Gastrocnemius medialis (tissue), 4 donors: ENCODE data around the gene CEND1. TPM values are rescaled to one million over a fixed set of nuclear protein-coding genes. Genes with fewer than 3 reads are reported as not detected.

Experiments used
- ATAC-seq, 2 donors: fragments of 150-250 bp; one replicate each; pipeline ENCODE4 v1.9.1; 2016
- DNase-seq, 2 donors: peaks; one replicate each; pipeline ENCODE4 v3.0.0-alpha.2; 2019
- H3K27ac ChIP-seq, 4 donors: fragments of 200-600 bp; sonication (generic); 1 replicate in 1 of 4; 2 replicates in 3 of 4; pipeline ENCODE4 v1.5.1; 2016 to 2018; ENCODE audit warnings: mild to moderate bottlenecking in 2 of 4, moderate library complexity in 1 of 4
- H3K27me3 ChIP-seq, 3 donors: fragments of 200-600 bp; sonication (generic) in 2 of 3; 1 replicate in 1 of 3; 2 replicates in 2 of 3; pipeline versions ENCODE4 v1.5.1 to v1.6.0; 2016 to 2019; ENCODE audit warnings: mild to moderate bottlenecking in 1 of 3, moderate library complexity in 1 of 3
- H3K36me3 ChIP-seq, 2 donors: fragments of 200-600 bp; sonication (generic) in 1 of 2; one replicate each; pipeline ENCODE4 v1.5.1; 2017 to 2018
- H3K4me1 ChIP-seq, 2 donors: fragments of 200-600 bp; sonication (generic) in 1 of 2; one replicate each; pipeline ENCODE4 v1.5.1; 2016 to 2017; ENCODE audit warnings: mild to moderate bottlenecking in 2 of 2
- H3K4me3 ChIP-seq, 4 donors: fragments of 200-600 bp; sonication (generic) in 3 of 4; 1 replicate in 1 of 4; 2 replicates in 3 of 4; pipeline ENCODE4 v1.5.1; 2016 to 2019; ENCODE audit warnings: mild to moderate bottlenecking in 2 of 4
- H3K9me3 ChIP-seq, 3 donors: fragments of 200-600 bp; sonication (generic) in 2 of 3; 1 replicate in 1 of 3; 2 replicates in 2 of 3; pipeline ENCODE4 v1.5.1; 2016 to 2019
- POLR2A ChIP-seq, 2 donors: fragments of 450-650 bp; IDR thresholded peaks; one replicate each; pipeline ENCODE4 v1.6.1; 2017; ENCODE audit warnings: antibody characterized with exemption in 2 of 2, mild to moderate bottlenecking in 2 of 2, moderate library complexity in 2 of 2
- in situ Hi-C, 4 donors: fragments of 200-750 bp; cut with MboI; loops; one replicate each; pipeline versions ENCODE4 v1.15.0 to v1.8.0; 2017; ENCODE audit warnings: low sequenced_read_pairs in 4 of 4
- intact Hi-C: fragments of 100-400 bp; cut with DNase I; formaldehyde crosslinking; loops from one replicate; pipeline ENCODE4 v1.15.1; 2023; ENCODE audit warnings: low total_unique reads
- total RNA-seq, 4 donors: library from RNA; depleted of rRNA; stranded (reverse); fragments of >200 nt; gene quantifications; one replicate each; pipeline versions ENCODE4 v1.1.0 to v1.2.3, GENCODE V29; 2016
- TF ChIP-seq, protein P1 (sequence below), 5 experiments: fragments of 450-650 bp in 3 of 5; fragments of 200-600 bp in 2 of 5; sonication (generic) in 2 of 5; IDR thresholded peaks in 4 of 5; conservative IDR thresholded peaks in 1 of 5; 1 replicate in 4 of 5; 2 replicates in 1 of 5; pipeline ENCODE4 v1.5.1; 2016 to 2019; ENCODE audit warnings: antibody characterized with exemption in 5 of 5, mild to moderate bottlenecking in 3 of 5, moderate library complexity in 3 of 5

CEND1 gene
- total RNA-seq, 4 donors from 2014 or later = 0.20 TPM; not detected in 3

- Histone ChIP-seq H3K9me3 (no peaks in the 10 kb centered on the region), H3K4me3 (no peak overlapping the region), H3K27me3 (no peaks in the 10 kb centered on the region), H3K27ac (no peak overlapping the region), H3K4me1 (peaks cover 27 to 30% of the 10 kb centered on the region in 2 donors), H3K36me3 (peaks cover 0 to 38% of the 10 kb centered on the region in 2 donors)
- no peak for ATAC-seq
- in situ Hi-C loops = no loop called here
- intact Hi-C loops = no loop called here
- DNase-seq = no peak
- TF ChIP-seq, protein P1, sequence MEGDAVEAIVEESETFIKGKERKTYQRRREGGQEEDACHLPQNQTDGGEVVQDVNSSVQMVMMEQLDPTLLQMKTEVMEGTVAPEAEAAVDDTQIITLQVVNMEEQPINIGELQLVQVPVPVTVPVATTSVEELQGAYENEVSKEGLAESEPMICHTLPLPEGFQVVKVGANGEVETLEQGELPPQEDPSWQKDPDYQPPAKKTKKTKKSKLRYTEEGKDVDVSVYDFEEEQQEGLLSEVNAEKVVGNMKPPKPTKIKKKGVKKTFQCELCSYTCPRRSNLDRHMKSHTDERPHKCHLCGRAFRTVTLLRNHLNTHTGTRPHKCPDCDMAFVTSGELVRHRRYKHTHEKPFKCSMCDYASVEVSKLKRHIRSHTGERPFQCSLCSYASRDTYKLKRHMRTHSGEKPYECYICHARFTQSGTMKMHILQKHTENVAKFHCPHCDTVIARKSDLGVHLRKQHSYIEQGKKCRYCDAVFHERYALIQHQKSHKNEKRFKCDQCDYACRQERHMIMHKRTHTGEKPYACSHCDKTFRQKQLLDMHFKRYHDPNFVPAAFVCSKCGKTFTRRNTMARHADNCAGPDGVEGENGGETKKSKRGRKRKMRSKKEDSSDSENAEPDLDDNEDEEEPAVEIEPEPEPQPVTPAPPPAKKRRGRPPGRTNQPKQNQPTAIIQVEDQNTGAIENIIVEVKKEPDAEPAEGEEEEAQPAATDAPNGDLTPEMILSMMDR (IDR thresholded peaks at IDR 0.05 in 4 of 5, conservative IDR thresholded peaks at IDR 0.05 in 1 of 5) = no peak
- no peak for TF ChIP-seq POLR2A (IDR thresholded peaks at IDR 0.05)
Observed at GRCh38 chr11:815675-816432, 26.0 kb upstream of the CEND1 start.

- intact Hi-C loops = no loop called here
- no peak for DNase-seq
Observed at GRCh38 chr11:813456-814096, 23.7 kb upstream of the CEND1 start.

GRCh38 chr11:813072-813455 is 23.2 kb upstream of the CEND1 start:
- no peak for ATAC-seq
- no peak for TF ChIP-seq POLR2A (IDR thresholded peaks at IDR 0.05)
- TF ChIP-seq, protein P1 (IDR thresholded peaks at IDR 0.05 in 4 of 5, conservative IDR thresholded peaks at IDR 0.05 in 1 of 5) = no peak

More at GRCh38 chr11:813456-814096, 23.7 kb upstream of the CEND1 start:
- Histone ChIP-seq H3K4me1 (peaks cover 25 to 26% of the 10 kb centered on the region in 2 donors), H3K9me3 (no peaks in the 10 kb centered on the region), H3K27me3 (no peaks in the 10 kb centered on the region), H3K36me3 (peaks cover 0 to 38% of the 10 kb centered on the region in 2 donors), H3K27ac (peak overlapping the region in 2 of 4 donors; percentile 26 to 100), H3K4me3 (no peak overlapping the region)
- in situ Hi-C loops = no loop called here
- ATAC-seq = no peak
- no peak for TF ChIP-seq POLR2A (IDR thresholded peaks at IDR 0.05)
- TF ChIP-seq, protein P1 (IDR thresholded peaks at IDR 0.05 in 4 of 5, conservative IDR thresholded peaks at IDR 0.05 in 1 of 5) = no peak

DNA sequence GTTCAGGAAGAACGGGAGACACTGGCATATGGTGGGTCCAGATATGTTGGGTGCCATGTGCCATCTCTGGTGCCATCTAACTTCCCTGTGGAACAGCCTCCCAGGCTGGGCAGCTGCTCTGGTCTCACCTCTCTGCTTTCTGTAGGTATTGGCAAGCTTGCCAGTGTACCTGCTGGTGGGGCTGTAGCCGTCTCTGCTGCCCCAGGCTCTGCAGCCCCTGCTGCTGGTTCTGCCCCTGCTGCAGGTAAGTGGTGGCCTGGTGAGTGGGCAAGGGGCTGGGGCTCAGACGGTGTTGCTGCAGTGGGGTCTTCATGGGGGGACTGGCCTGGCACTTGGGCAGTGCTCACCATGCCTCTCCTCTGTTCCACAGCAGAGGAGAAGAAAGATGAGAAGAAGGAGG is 22.5 kb upstream of the CEND1 start:
- Histone ChIP-seq H3K4me1 (peaks cover 32 to 33% of the 10 kb centered on the region in 2 donors), H3K9me3 (no peaks in the 10 kb centered on the region), H3K4me3 (no peak overlapping the region), H3K27ac (peak overlapping the region; percentile 97 to 100 (median 100)), H3K27me3 (no peaks in the 10 kb centered on the region), H3K36me3 (peaks cover 0 to 38% of the 10 kb centered on the region in 2 donors)
- in situ Hi-C loops (no loop called here), intact Hi-C loops (no loop called here)
- ATAC-seq (no peak), DNase-seq (no peak)
- TF ChIP-seq, protein P1 (IDR thresholded peaks at IDR 0.05 in 4 of 5, conservative IDR thresholded peaks at IDR 0.05 in 1 of 5) = no peak
- no peak for TF ChIP-seq POLR2A (IDR thresholded peaks at IDR 0.05)

More at GRCh38 chr11:813072-813455, 23.2 kb upstream of the CEND1 start:
- Histone ChIP-seq H3K27me3 (no peaks in the 10 kb centered on the region), H3K4me1 (peaks cover 29 to 31% of the 10 kb centered on the region in 2 donors), H3K27ac (peak overlapping the region in 3 of 4 donors; percentile 97 to 100 (median 100)), H3K9me3 (no peaks in the 10 kb centered on the region), H3K36me3 (peaks cover 0 to 38% of the 10 kb centered on the region in 2 donors), H3K4me3 (no peak overlapping the region)
- intact Hi-C loops = no loop called here
- DNase-seq = no peak
- in situ Hi-C loops = no loop called here
